NCI-H128 (cell line): ENCODE results near the gene RANBP9.

ENCODE experiments used
- DNase-seq: peaks from one replicate; lab custom pipeline; 2025; ENCODE audit not compliant: unreplicated experiment; lab: John Stamatoyannopoulos, UW

Gene RANBP9

GRCh38 chr6:13711324-13711732 is 307 bp downstream of the RANBP9 start:
- DNase-seq: no peak

- DNase-seq: no peak
Observed at GRCh38 chr6:13710552-13711323, 897 bp downstream of the RANBP9 start.

GRCh38 chr6:13709689-13710551 is 1.7 kb downstream of the RANBP9 start:
- no peak for DNase-seq

GRCh38 chr6:13708736-13709135 is 2.9 kb downstream of the RANBP9 start:
- no peak for DNase-seq

GRCh38 chr6:13703496-13703895 is 8.1 kb downstream of the RANBP9 start:
- no peak for DNase-seq

- DNase-seq: no peak
Observed at GRCh38 chr6:13702809-13703302, 8.8 kb downstream of the RANBP9 start.

- DNase-seq: no peak
Observed at GRCh38 chr6:13700232-13700631, 11.4 kb downstream of the RANBP9 start.

GRCh38 chr6:13698715-13699114 is 12.9 kb downstream of the RANBP9 start:
- DNase-seq: no peak

- DNase-seq: no peak
Observed at GRCh38 chr6:13697857-13698256, 13.8 kb downstream of the RANBP9 start.

- DNase-seq: no peak
Observed at GRCh38 chr6:13696226-13696625, 15.4 kb downstream of the RANBP9 start.

GRCh38 chr6:13695252-13695651 is 16.4 kb downstream of the RANBP9 start:
- no peak for DNase-seq

- no peak for DNase-seq
Observed at GRCh38 chr6:13694562-13694961, 17.1 kb downstream of the RANBP9 start.

GRCh38 chr6:13689511-13690256 is 22.0 kb downstream of the RANBP9 start:
- DNase-seq: no peak

- no peak for DNase-seq
Observed at GRCh38 chr6:13688692-13689196, 22.9 kb downstream of the RANBP9 start.

- DNase-seq: no peak
Observed at GRCh38 chr6:13687917-13688351, 23.7 kb downstream of the RANBP9 start.

- no peak for DNase-seq
Observed at GRCh38 chr6:13684855-13685254, 26.8 kb downstream of the RANBP9 start.

GRCh38 chr6:13683038-13683437 is 28.6 kb downstream of the RANBP9 start:
- no peak for DNase-seq

GRCh38 chr6:13682346-13682745 is 29.3 kb downstream of the RANBP9 start:
- no peak for DNase-seq

GRCh38 chr6:13681305-13682061 is 30.2 kb downstream of the RANBP9 start:
- DNase-seq: no peak

GRCh38 chr6:13680448-13680968 is 31.1 kb downstream of the RANBP9 start:
- DNase-seq: no peak
